ENCODE measurements around the gene AJM1.

DNA sequence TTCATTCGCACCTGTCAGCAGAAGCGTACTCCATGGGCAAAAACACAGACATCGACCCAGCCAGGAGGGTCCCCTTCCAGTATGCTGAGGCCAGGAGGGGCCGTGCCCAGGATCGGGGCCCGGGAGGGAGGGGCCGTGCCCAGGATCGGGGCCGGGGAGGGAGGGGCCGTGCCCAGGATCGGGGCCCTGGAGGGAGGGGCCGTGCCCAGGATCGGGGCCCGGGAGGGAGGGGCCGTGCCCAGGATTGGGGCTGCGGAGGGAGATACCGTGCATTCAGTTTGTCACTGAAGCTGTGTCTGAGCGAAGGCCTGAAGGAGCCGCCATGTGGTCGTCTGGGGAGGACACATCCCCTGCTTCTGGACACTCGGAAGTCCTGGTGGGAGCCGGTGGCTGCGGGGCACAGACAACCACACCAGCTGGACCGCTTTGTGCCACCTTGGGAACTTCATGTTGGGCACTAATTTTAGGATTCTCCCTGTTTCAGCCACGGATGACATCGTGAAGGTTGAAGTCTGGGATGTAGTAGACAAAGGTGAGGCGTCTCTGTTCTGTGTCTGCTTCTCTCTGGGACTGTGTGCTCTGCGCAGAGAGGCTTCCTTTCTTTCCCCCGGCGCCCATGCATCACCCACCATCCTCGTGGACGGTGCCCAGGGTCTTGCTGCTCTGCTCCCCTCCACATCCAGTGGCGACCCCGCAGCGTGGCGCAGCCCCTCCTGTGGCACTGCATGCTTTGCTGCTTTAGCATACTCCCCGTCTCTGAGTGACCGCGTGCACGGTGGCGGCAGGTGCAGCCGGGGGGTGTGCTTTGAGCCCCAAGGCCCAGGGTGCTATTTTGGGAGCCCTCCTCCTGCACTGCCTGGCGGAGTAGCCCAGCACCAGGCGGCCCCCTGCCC lies 16.7 kb upstream of the AJM1 start:
- TF ChIP-seq, protein P1, sequence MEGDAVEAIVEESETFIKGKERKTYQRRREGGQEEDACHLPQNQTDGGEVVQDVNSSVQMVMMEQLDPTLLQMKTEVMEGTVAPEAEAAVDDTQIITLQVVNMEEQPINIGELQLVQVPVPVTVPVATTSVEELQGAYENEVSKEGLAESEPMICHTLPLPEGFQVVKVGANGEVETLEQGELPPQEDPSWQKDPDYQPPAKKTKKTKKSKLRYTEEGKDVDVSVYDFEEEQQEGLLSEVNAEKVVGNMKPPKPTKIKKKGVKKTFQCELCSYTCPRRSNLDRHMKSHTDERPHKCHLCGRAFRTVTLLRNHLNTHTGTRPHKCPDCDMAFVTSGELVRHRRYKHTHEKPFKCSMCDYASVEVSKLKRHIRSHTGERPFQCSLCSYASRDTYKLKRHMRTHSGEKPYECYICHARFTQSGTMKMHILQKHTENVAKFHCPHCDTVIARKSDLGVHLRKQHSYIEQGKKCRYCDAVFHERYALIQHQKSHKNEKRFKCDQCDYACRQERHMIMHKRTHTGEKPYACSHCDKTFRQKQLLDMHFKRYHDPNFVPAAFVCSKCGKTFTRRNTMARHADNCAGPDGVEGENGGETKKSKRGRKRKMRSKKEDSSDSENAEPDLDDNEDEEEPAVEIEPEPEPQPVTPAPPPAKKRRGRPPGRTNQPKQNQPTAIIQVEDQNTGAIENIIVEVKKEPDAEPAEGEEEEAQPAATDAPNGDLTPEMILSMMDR (IDR thresholded peaks at IDR 0.05; ENCODE audit: low read depth, low read length): no peak
- no peak for TF ChIP-seq EZH2phosphoT487 (IDR thresholded peaks at IDR 0.05; ENCODE audit: low read depth)

Data from OCI-LY3 (cell line).